Spleen (tissue), 7 donors: Measurements from ENCODE around the gene CIRBP.
A peak's percentile ranks its signal among the peaks of the same experiment; 100 is the strongest.

ENCODE experiments used
- CTCF ChIP-seq, 11 experiments: fragments of 200-600 bp in 7 of 11; fragments of 450-650 bp in 4 of 11; sonication (generic) in 4 of 11; IDR thresholded peaks in 8 of 11; conservative IDR thresholded peaks in 3 of 11; 1 replicate in 7 of 11; 2 replicates in 4 of 11; pipeline versions ENCODE4 v1.4.0 to v1.8.0; 2016 to 2021; ENCODE audit warnings: antibody characterized with exemption in 11 of 11, inconsistent platforms in 4 of 11, mild to moderate bottlenecking in 1 of 11
- POLR2AphosphoS5 ChIP-seq, 3 donors: sonication (generic); formaldehyde crosslinking; IDR thresholded peaks; one replicate each; pipeline ENCODE4 v1.5.1; 2017; ENCODE audit warnings: antibody characterized with exemption in 3 of 3
- donor health status: DM: no; HTN: no; CAD: no; lungs with moderate emphysema.
- donor health status: DM: no; HTN: no; CAD: no.
- donor health status: DM: no; HTN: no; CAD: no.

- TF ChIP-seq CTCF (IDR thresholded peaks at IDR 0.05 in 8 of 11, conservative IDR thresholded peaks at IDR 0.05 in 3 of 11) (peak in 2 of 11 experiments; percentile 2 to 8), POLR2AphosphoS5 (IDR thresholded peaks at IDR 0.05) (peak in 1 of 3 donors; percentile 4)
Measured at GRCh38 chr19:1268226-1269064, 687 bp upstream of the CIRBP start.
